GM12872 (cell line): ENCODE data around the gene ANKZF1.

Experiments used
- CTCF ChIP-seq: IDR thresholded peaks from 3 replicates; pipeline ENCODE4 v1.5.1; 2011; ENCODE audit warnings: low read depth, mild to moderate bottlenecking, low read length, moderate library complexity; ENCODE audit not compliant: insufficient read depth

ANKZF1 gene

GRCh38 chr2:219228041-219228910, 1.3 kb upstream of the ANKZF1 start:
- TF ChIP-seq CTCF, result no peak

- TF ChIP-seq CTCF, result no peak
Measured at GRCh38 chr2:219228911-219229304, 698 bp upstream of the ANKZF1 start.

- TF ChIP-seq CTCF, result no peak
Measured at GRCh38 chr2:219230059-219230540, 494 bp downstream of the ANKZF1 start.

- no peak for TF ChIP-seq CTCF
Measured at GRCh38 chr2:219234331-219234730, 4.7 kb downstream of the ANKZF1 start.

- no peak for TF ChIP-seq CTCF
Measured at GRCh38 chr2:219243291-219243761, 13.7 kb downstream of the ANKZF1 start.

- TF ChIP-seq CTCF, result no peak
Measured at GRCh38 chr2:219244789-219245147, 15.2 kb downstream of the ANKZF1 start.

GRCh38 chr2:219245148-219245898, 15.7 kb downstream of the ANKZF1 start, which contains the start of the genes GLB1L and STK16:
GLB1L (minus strand) TSS chr2:219245444; CDS start chr2:219243573, 1,871 bp downstream.
STK16 (plus strand) TSS chr2:219245479; CDS start chr2:219246000, 521 bp downstream.
- TF ChIP-seq CTCF, result no peak
